GM12878 (cell line): Measurements from ENCODE around the gene ZNF850.

Source experiments
- CTCF ChIP-seq, 3 experiments: IDR thresholded peaks in 2 of 3; conservative IDR thresholded peaks in 1 of 3; 2 replicates each; pipeline ENCODE4 v1.5.1; 2011; ENCODE audit warnings: low read depth in 3 of 3, low read length in 3 of 3, mild to moderate bottlenecking in 3 of 3, control low read depth in 2 of 3, moderate library complexity in 2 of 3, inconsistent platforms in 1 of 3, mixed read lengths in 1 of 3; ENCODE audit not compliant: control insufficient read depth in 2 of 3, insufficient read depth in 1 of 3; ENCODE audit errors: extremely low read depth in 1 of 3
- E2F4 ChIP-seq: IDR thresholded peaks from 2 replicates; pipeline ENCODE4 v1.6.1; 2012; ENCODE audit warnings: low read depth, low read length, improper control_type of control experiment
- ETV6 ChIP-seq, 2 experiments: fragments of 450-650 bp in 1 of 2; IDR thresholded peaks in 1 of 2; conservative IDR thresholded peaks in 1 of 2; 2 replicates each; pipeline ENCODE4 v1.6.1; 2014; ENCODE audit warnings: antibody characterized with exemption in 1 of 2, borderline replicate concordance in 1 of 2, low read depth in 1 of 2, mild to moderate bottlenecking in 1 of 2, moderate library complexity in 1 of 2
- GABPA ChIP-seq: IDR thresholded peaks from 2 replicates; pipeline ENCODE4 v1.6.1; 2014; ENCODE audit warnings: antibody characterized with exemption, low read depth, mild to moderate bottlenecking, inconsistent platforms
- KAT2A ChIP-seq: conservative IDR thresholded peaks from 2 replicates; pipeline ENCODE4 v1.6.1; 2011; ENCODE audit warnings: low read depth, low read length; ENCODE audit not compliant: control insufficient read depth
- MXI1 ChIP-seq: fragments of 150-350 bp; IDR thresholded peaks from 2 replicates; pipeline ENCODE4 v1.6.1; 2011; ENCODE audit warnings: low read depth, mild to moderate bottlenecking, inconsistent platforms, low read length, improper control_type of control experiment
- POLR2A ChIP-seq: IDR thresholded peaks from 2 replicates; pipeline ENCODE4 v1.6.1; 2011; ENCODE audit warnings: low read depth, mild to moderate bottlenecking, low read length
- RCOR1 ChIP-seq: conservative IDR thresholded peaks from 2 replicates; pipeline ENCODE4 v1.6.1; 2012; ENCODE audit warnings: low read depth, low read length, improper control_type of control experiment
- SMC3 ChIP-seq: IDR thresholded peaks from 2 replicates; pipeline ENCODE4 v1.6.1; 2011; ENCODE audit warnings: low read length, improper control_type of control experiment, borderline replicate concordance

- TF ChIP-seq GABPA (no peak), SMC3 (no peak), POLR2A (no peak), CTCF (IDR thresholded peaks at IDR 0.05 in 2 of 3, conservative IDR thresholded peaks at IDR 0.05 in 1 of 3; ENCODE audit: control insufficient read depth in 2 of 3, extremely low read depth in 1 of 3, insufficient read depth in 1 of 3, low read depth in 3 of 3, low read length in 3 of 3) (no peak), E2F4 (no peak), MXI1 (no peak), ETV6 (conservative IDR thresholded peaks at IDR 0.05 in 1 of 2, IDR thresholded peaks at IDR 0.05 in 1 of 2; ENCODE audit: borderline replicate concordance in 1 of 2, low read depth in 1 of 2) (no peak), KAT2A (no peak), RCOR1 (no peak)
These were observed 24.0 kb downstream of the ZNF850 start for GRCh38 chr19:36748431-36749275.
